Fibroblast of lung (primary cell): ENCODE results near the gene NKX3-2. TPM values are rescaled to one million over a fixed set of nuclear protein-coding genes. Genes with fewer than 3 reads are reported as not detected.
A peak's percentile ranks its signal among the peaks of the same experiment; 100 is the strongest.

Experiments used
- DNase-seq, 2 donors: peaks; one replicate each; pipeline versions ENCODE4 v3.0.0 to v3.0.0-alpha.2; 2010; ENCODE audit warnings: low read depth in 2 of 2
- H2AFZ ChIP-seq: 2 replicates; pipeline ENCODE4 v1.5.1; 2012; ENCODE audit warnings: low read length, control low read depth, inconsistent platforms
- H3K27ac ChIP-seq: 2 replicates; pipeline ENCODE4 v1.5.1; 2011; ENCODE audit warnings: low read length, control low read depth; ENCODE audit not compliant: insufficient read depth
- H3K27me3 ChIP-seq: 2 replicates; pipeline ENCODE4 v1.5.1; 2011; ENCODE audit warnings: mild to moderate bottlenecking, low read length; ENCODE audit not compliant: control insufficient read depth, insufficient read depth
- H3K36me3 ChIP-seq: 2 replicates; pipeline ENCODE4 v1.5.1; 2011; ENCODE audit warnings: low read length; ENCODE audit not compliant: control insufficient read depth, insufficient read depth
- H3K4me1 ChIP-seq: 2 replicates; pipeline ENCODE4 v1.5.1; 2011; ENCODE audit warnings: low read length; ENCODE audit not compliant: control insufficient read depth, insufficient read depth; ENCODE audit errors: extremely low read depth
- H3K4me2 ChIP-seq: 2 replicates; pipeline ENCODE4 v1.5.1; 2011; ENCODE audit warnings: low read length, control low read depth; ENCODE audit not compliant: insufficient read depth; ENCODE audit errors: extremely low read depth
- H3K4me3 ChIP-seq, 4 experiments: fragments of 200-600 bp in 1 of 4; sonication (generic) in 1 of 4; replicated peaks in 1 of 4; 2 replicates each; pipeline ENCODE4 v1.5.1; 2011 to 2016; ENCODE audit warnings: low read length in 4 of 4, low read depth in 3 of 4, mild to moderate bottlenecking in 3 of 4, control low read depth in 2 of 4, inconsistent platforms in 1 of 4, mixed read lengths in 1 of 4; ENCODE audit not compliant: insufficient read depth in 1 of 4; ENCODE audit errors: control extremely low read depth in 1 of 4
- H3K79me2 ChIP-seq: 2 replicates; pipeline ENCODE4 v1.5.1; 2012; ENCODE audit warnings: mild to moderate bottlenecking, low read length, inconsistent platforms; ENCODE audit not compliant: control insufficient read depth, insufficient read depth
- H3K9ac ChIP-seq: 2 replicates; pipeline ENCODE4 v1.5.1; 2011; ENCODE audit warnings: mild to moderate bottlenecking, low read length, control low read depth; ENCODE audit not compliant: insufficient read depth
- H3K9me3 ChIP-seq: 2 replicates; pipeline ENCODE4 v1.5.1; 2012; ENCODE audit warnings: low read depth, low read length; ENCODE audit not compliant: control insufficient read depth, insufficient read depth
- H4K20me1 ChIP-seq: 2 replicates; pipeline ENCODE4 v1.5.1; 2011; ENCODE audit warnings: low read length; ENCODE audit not compliant: control insufficient read depth, insufficient read depth; ENCODE audit errors: extremely low read depth
- EZH2 ChIP-seq: IDR thresholded peaks from 2 replicates; pipeline ENCODE4 v1.5.1; 2012; ENCODE audit warnings: low read length, control low read depth, mild to moderate bottlenecking; ENCODE audit errors: missing control alignments
- polyA plus RNA-seq, 2 donors: library from polyadenylated mRNA; depleted of rRNA in 1 of 2; stranded (reverse) in 1 of 2; unstranded in 1 of 2; fragments of >200 nt; gene quantifications; 2 replicates each; pipeline ENCODE4 v1.2.1, GENCODE V29; 2011 to 2012; ENCODE audit warnings: missing spikeins in 1 of 2
- total RNA-seq: library from RNA; depleted of rRNA; stranded (reverse); fragments of >200 nt; gene quantifications from 2 replicates; pipeline ENCODE4 v1.2.1, GENCODE V29; 2014
- TF ChIP-seq, protein P1 (sequence below), 2 donors: IDR thresholded peaks in 1 of 2; conservative IDR thresholded peaks in 1 of 2; 1 replicate in 1 of 2; 2 replicates in 1 of 2; pipeline ENCODE4 v1.5.1; 2011 to 2012; ENCODE audit warnings: low read length in 2 of 2, control low read depth in 1 of 2, inconsistent platforms in 1 of 2, low read depth in 1 of 2, mild to moderate bottlenecking in 1 of 2

Gene NKX3-2
- total and polyA plus RNA-seq, 2 donors (not counting 1 experiment from before 2014, with no cell fraction given) = 0.24 to 1.3 TPM

DNA sequence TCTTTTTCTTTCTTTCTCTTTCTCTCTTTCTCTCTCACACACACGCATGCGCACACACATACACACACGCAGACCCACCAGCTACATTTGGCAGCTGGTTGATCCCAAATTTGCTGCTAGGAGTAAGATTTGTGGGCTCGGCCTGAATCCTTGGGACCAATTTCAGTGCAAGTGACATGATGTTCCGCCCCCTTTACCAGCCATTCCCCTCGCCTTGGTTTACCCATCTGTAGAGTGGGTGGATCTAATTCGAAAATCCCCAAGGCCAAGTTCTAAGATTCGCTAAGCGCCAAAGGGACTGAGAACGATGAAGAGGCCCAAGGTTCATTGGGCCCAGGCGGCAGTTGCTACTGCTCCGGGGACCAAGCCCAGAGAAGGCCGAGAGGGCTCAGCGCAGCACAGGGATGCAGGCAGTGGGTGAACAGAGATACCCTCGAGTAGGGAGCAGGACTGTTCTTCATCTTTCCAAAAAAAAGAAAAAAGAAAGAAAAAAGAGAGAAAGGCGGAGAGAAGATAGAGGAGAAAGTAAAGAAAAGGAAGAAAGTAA is 5.8 kb downstream of the NKX3-2 start:
- Histone ChIP-seq H3K4me1 (no peaks in the 10 kb centered on the region), H3K4me3 (no peak overlapping the region), H4K20me1 (no peaks in the 10 kb centered on the region), H3K27me3 (peaks cover 93% of the 10 kb centered on the region), H2AFZ (no peak overlapping the region), H3K9ac (no peak overlapping the region), H3K79me2 (no peaks in the 10 kb centered on the region), H3K4me2 (no peak overlapping the region), H3K36me3 (no peaks in the 10 kb centered on the region), H3K27ac (no peak overlapping the region), H3K9me3 (no peaks in the 10 kb centered on the region)
- DNase-seq = no peak
- TF ChIP-seq EZH2 = no peak
- TF ChIP-seq, protein P1, sequence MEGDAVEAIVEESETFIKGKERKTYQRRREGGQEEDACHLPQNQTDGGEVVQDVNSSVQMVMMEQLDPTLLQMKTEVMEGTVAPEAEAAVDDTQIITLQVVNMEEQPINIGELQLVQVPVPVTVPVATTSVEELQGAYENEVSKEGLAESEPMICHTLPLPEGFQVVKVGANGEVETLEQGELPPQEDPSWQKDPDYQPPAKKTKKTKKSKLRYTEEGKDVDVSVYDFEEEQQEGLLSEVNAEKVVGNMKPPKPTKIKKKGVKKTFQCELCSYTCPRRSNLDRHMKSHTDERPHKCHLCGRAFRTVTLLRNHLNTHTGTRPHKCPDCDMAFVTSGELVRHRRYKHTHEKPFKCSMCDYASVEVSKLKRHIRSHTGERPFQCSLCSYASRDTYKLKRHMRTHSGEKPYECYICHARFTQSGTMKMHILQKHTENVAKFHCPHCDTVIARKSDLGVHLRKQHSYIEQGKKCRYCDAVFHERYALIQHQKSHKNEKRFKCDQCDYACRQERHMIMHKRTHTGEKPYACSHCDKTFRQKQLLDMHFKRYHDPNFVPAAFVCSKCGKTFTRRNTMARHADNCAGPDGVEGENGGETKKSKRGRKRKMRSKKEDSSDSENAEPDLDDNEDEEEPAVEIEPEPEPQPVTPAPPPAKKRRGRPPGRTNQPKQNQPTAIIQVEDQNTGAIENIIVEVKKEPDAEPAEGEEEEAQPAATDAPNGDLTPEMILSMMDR (conservative IDR thresholded peaks at IDR 0.05 in 1 of 2, IDR thresholded peaks at IDR 0.05 in 1 of 2; ENCODE audit: low read depth in 1 of 2, low read length in 2 of 2) = no peak

GRCh38 chr4:13537832-13538177 is 6.5 kb downstream of the NKX3-2 start:
- Histone ChIP-seq H3K9me3 (no peaks in the 10 kb centered on the region), H2AFZ (no peak overlapping the region), H3K4me1 (no peaks in the 10 kb centered on the region), H3K9ac (no peak overlapping the region), H3K4me3 (no peak overlapping the region), H3K27me3 (peaks cover 91% of the 10 kb centered on the region), H4K20me1 (no peaks in the 10 kb centered on the region), H3K36me3 (no peaks in the 10 kb centered on the region), H3K79me2 (no peaks in the 10 kb centered on the region), H3K27ac (no peak overlapping the region), H3K4me2 (no peak overlapping the region)
- TF ChIP-seq, protein P1 (conservative IDR thresholded peaks at IDR 0.05 in 1 of 2, IDR thresholded peaks at IDR 0.05 in 1 of 2; ENCODE audit: low read depth in 1 of 2, low read length in 2 of 2) = no peak
- TF ChIP-seq EZH2 = no peak
- no peak for DNase-seq

DNA sequence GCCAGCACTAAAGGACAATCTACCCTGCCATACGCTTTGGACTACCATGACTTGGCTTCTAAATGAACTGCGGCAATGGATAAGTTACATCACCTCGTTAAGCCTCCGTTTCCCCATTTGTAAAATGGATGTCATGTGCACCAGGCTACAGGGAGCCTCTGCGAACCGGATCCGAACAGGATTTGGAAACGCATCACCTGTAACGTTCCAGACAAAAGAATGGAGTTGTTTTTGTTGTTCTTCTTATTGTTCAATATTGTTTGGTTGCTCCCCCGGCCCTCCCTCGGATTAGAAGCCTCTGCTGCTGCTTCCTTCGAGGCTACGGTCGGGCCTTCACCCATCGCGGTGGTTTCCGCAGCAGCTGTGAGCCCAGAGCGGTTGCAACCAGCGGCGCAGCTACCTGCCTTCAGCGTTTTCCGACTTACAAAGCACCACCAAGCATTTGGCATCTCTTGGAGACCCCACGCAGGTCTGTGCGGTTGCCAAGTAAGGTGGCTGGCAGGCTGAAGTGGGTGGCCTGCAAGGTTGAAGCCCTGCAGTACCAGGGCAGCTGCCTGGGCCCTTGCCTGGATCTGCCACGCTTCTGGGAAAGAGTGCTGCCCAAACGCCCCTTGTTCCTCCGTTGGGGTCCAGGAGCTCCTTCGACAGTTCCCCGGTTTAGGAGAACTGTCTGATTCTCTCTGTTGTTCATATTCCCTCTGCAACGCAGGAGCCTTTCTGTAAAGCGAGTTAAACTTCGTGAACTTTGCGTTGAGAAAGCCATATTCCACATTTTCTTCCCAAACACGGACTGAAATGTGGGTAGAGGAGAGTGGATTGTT is 7.1 kb downstream of the NKX3-2 start:
- Histone ChIP-seq H3K27me3 (peaks cover 91% of the 10 kb centered on the region), H4K20me1 (no peaks in the 10 kb centered on the region)

More for the DNA sequence above, 7.1 kb downstream of the NKX3-2 start:
- Histone ChIP-seq H3K4me1 (no peaks in the 10 kb centered on the region), H3K27ac (no peak overlapping the region), H3K4me2 (no peak overlapping the region), H3K9ac (no peak overlapping the region), H3K79me2 (no peaks in the 10 kb centered on the region), H3K4me3 (no peak overlapping the region), H3K36me3 (no peaks in the 10 kb centered on the region), H2AFZ (no peak overlapping the region), H3K9me3 (no peaks in the 10 kb centered on the region)
- TF ChIP-seq, protein P1 (conservative IDR thresholded peaks at IDR 0.05 in 1 of 2, IDR thresholded peaks at IDR 0.05 in 1 of 2; ENCODE audit: low read depth in 1 of 2, low read length in 2 of 2) = no peak
- TF ChIP-seq EZH2 = peak; percentile 49
- no peak for DNase-seq
